ENCODE data around the gene SMARCA5.

The SMARCA5 gene

GRCh38 chr4:143488687-143489086 lies 24.8 kb upstream of the SMARCA5 start:
- FAIRE-seq (no peak), DNase-seq (ENCODE audit: insufficient read length, low spot score) (no peak)

GRCh38 chr4:143489106-143489505 lies 24.4 kb upstream of the SMARCA5 start:
- TF ChIP-seq CTCF (IDR thresholded peaks at IDR 0.05; ENCODE audit: insufficient read depth, missing control alignments) = no peak
- FAIRE-seq = no peak
- no peak for DNase-seq (ENCODE audit: insufficient read length, low spot score)

More at GRCh38 chr4:143488687-143489086, 24.8 kb upstream of the SMARCA5 start:
- TF ChIP-seq CTCF (IDR thresholded peaks at IDR 0.05; ENCODE audit: insufficient read depth, missing control alignments) = no peak

- FAIRE-seq (no peak), DNase-seq (ENCODE audit: insufficient read length, low spot score) (no peak)
- no peak for TF ChIP-seq CTCF (IDR thresholded peaks at IDR 0.05; ENCODE audit: insufficient read depth, missing control alignments)
These were observed 15.5 kb upstream of the SMARCA5 start for GRCh38 chr4:143498021-143498420.

- TF ChIP-seq CTCF (IDR thresholded peaks at IDR 0.05; ENCODE audit: insufficient read depth, missing control alignments) = no peak
- DNase-seq (ENCODE audit: insufficient read length, low spot score) = no peak
- FAIRE-seq = no peak
These were observed 11.3 kb upstream of the SMARCA5 start for GRCh38 chr4:143502231-143502630.

GRCh38 chr4:143506031-143506430 lies 7.5 kb upstream of the SMARCA5 start:
- no peak for DNase-seq (ENCODE audit: insufficient read length, low spot score)
- no peak for TF ChIP-seq CTCF (IDR thresholded peaks at IDR 0.05; ENCODE audit: insufficient read depth, missing control alignments)
- no peak for FAIRE-seq

GRCh38 chr4:143511906-143512305 lies 1.6 kb upstream of the SMARCA5 start:
- no peak for FAIRE-seq
- TF ChIP-seq CTCF (IDR thresholded peaks at IDR 0.05; ENCODE audit: insufficient read depth, missing control alignments) = no peak
- no peak for DNase-seq (ENCODE audit: insufficient read length, low spot score)

- FAIRE-seq = no peak
- TF ChIP-seq CTCF (IDR thresholded peaks at IDR 0.05; ENCODE audit: insufficient read depth, missing control alignments) = no peak
- no peak for DNase-seq (ENCODE audit: insufficient read length, low spot score)
These were observed 556 bp upstream of the SMARCA5 start for GRCh38 chr4:143512978-143513313.

Measured in D721Med (cell line).